ENCODE data around the gene HAPLN1.

DNA sequence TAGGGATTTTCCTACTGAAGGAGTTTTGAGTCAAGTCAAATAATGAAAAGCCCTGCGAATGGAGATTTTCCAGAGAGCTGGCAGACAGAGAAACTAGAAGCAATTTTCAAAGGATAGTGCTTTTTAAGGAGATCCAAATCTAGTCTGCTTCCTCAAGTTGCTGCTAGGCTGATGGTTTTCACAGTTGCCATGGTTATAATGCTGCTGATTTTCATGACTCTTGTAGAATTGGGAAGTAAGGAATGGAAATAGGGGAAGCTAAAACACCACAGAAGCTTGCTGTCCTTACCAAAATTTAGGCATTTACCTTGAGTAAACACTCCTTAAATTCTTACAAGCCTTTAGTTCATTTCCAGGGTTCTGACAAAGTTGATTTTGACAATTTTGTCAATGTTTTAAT, 30.1 kb upstream of the HAPLN1 start:
- TF ChIP-seq, protein P1, sequence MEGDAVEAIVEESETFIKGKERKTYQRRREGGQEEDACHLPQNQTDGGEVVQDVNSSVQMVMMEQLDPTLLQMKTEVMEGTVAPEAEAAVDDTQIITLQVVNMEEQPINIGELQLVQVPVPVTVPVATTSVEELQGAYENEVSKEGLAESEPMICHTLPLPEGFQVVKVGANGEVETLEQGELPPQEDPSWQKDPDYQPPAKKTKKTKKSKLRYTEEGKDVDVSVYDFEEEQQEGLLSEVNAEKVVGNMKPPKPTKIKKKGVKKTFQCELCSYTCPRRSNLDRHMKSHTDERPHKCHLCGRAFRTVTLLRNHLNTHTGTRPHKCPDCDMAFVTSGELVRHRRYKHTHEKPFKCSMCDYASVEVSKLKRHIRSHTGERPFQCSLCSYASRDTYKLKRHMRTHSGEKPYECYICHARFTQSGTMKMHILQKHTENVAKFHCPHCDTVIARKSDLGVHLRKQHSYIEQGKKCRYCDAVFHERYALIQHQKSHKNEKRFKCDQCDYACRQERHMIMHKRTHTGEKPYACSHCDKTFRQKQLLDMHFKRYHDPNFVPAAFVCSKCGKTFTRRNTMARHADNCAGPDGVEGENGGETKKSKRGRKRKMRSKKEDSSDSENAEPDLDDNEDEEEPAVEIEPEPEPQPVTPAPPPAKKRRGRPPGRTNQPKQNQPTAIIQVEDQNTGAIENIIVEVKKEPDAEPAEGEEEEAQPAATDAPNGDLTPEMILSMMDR (IDR thresholded peaks at IDR 0.05; ENCODE audit: low read depth, low read length, poor library complexity, severe bottlenecking) = no peak
- TF ChIP-seq EZH2phosphoT487 (IDR thresholded peaks at IDR 0.05; ENCODE audit: borderline replicate concordance, low read length) = no peak
